T-cell (primary cell): Measurements from ENCODE around the gene TSPAN18. TPM values are rescaled to one million over a fixed set of nuclear protein-coding genes. Genes with fewer than 3 reads are reported as not detected.

Experiments
- ATAC-seq, 4 experiments: fragments of 200-7000 bp in 3 of 4; fragments of 150-1000 bp in 1 of 4; cut with Tn5 transposase; replicated peaks in 1 of 4; 1 replicate in 3 of 4; 2 replicates in 1 of 4; pipeline ENCODE4 v1.10.0; 2021; ENCODE audit warnings: moderate library complexity in 3 of 4, mild to moderate bottlenecking in 2 of 4, moderate number of reproducible peaks in 1 of 4
- CTCF ChIA-PET, 2 donors: fragments of 300-600 bp; sonication (Branson Sonifier 250); formaldehyde crosslinking; loops; one replicate each; lab custom pipeline; 2022; ENCODE audit warnings: antibody characterized with exemption in 2 of 2; lab: Charles Lee
- POLR2A ChIA-PET, 2 donors: fragments of 300-600 bp; sonication (Branson Sonifier 250); formaldehyde crosslinking; loops; one replicate each; lab custom pipeline; 2022; ENCODE audit warnings: antibody characterized with exemption in 2 of 2; lab: Charles Lee
- DNase-seq, 35 experiments: peaks; one replicate each; pipeline versions ENCODE4 v3.0.0 to v3.0.0-alpha.2; 2013 to 2023
- H3K27ac ChIP-seq: one replicate; pipeline ENCODE4 v1.5.1; 2013; ENCODE audit warnings: low read length
- H3K27me3 ChIP-seq, 2 experiments: replicated peaks in 1 of 2; 1 replicate in 1 of 2; 2 replicates in 1 of 2; pipeline versions ENCODE4 v1.6.1 to v1.7.0; 2013; ENCODE audit warnings: low read length in 1 of 2, mixed read lengths in 1 of 2; ENCODE audit not compliant: control insufficient read depth in 2 of 2, insufficient read depth in 2 of 2; ENCODE audit errors: extremely low read depth in 1 of 2
- H3K36me3 ChIP-seq, 2 donors: 1 replicate in 1 of 2; 2 replicates in 1 of 2; pipeline versions ENCODE4 v1.6.1 to v1.7.0; 2013; ENCODE audit warnings: low read length in 1 of 2; ENCODE audit not compliant: control insufficient read depth in 2 of 2, insufficient read depth in 1 of 2; ENCODE audit errors: extremely low read depth in 1 of 2
- H3K4me1 ChIP-seq, 2 experiments: 1 replicate in 1 of 2; 2 replicates in 1 of 2; pipeline versions ENCODE4 v1.6.1 to v1.7.0; 2013; ENCODE audit warnings: low read length in 2 of 2, mixed read lengths in 1 of 2; ENCODE audit not compliant: insufficient read depth in 2 of 2, control insufficient read depth in 1 of 2; ENCODE audit errors: extremely low read depth in 1 of 2
- H3K4me3 ChIP-seq, 2 donors: 1 replicate in 1 of 2; 2 replicates in 1 of 2; pipeline versions ENCODE4 v1.5.1 to v1.7.0; 2013; ENCODE audit warnings: mild to moderate bottlenecking in 2 of 2, low read length in 1 of 2, moderate library complexity in 1 of 2; ENCODE audit not compliant: control insufficient read depth in 1 of 2; ENCODE audit errors: extremely low read depth in 1 of 2
- H3K9me3 ChIP-seq: 2 replicates; pipeline ENCODE4 v1.7.0; 2013
- H3K27ac Mint-ChIP-seq, 2 donors: one replicate each; pipeline ENCODE4 v1.8.0; 2020 to 2021; ENCODE audit warnings: mild to moderate bottlenecking in 2 of 2, mixed read lengths in 2 of 2
- H3K27me3 Mint-ChIP-seq, 2 donors: one replicate each; pipeline ENCODE4 v1.8.0; 2021 to 2022; ENCODE audit warnings: mixed read lengths in 2 of 2
- H3K36me3 Mint-ChIP-seq: one replicate; pipeline ENCODE4 v1.8.0; 2021; ENCODE audit warnings: mixed read lengths
- H3K4me1 Mint-ChIP-seq, 3 donors: one replicate each; pipeline ENCODE4 v1.8.0; 2020 to 2022; ENCODE audit warnings: mixed read lengths in 3 of 3, mild to moderate bottlenecking in 1 of 3
- H3K4me3 Mint-ChIP-seq, 3 donors: one replicate each; pipeline ENCODE4 v1.8.0; 2020 to 2022; ENCODE audit warnings: mild to moderate bottlenecking in 3 of 3, mixed read lengths in 3 of 3, moderate library complexity in 3 of 3
- H3K9me3 Mint-ChIP-seq, 3 donors: one replicate each; pipeline ENCODE4 v1.8.0; 2020 to 2022; ENCODE audit warnings: mixed read lengths in 3 of 3
- WGBS: methylation state at CpG from one replicate; pipeline ENCODE4 v1.1.5; 2013; ENCODE audit warnings: missing lambda C conversion rate; ENCODE audit not compliant: insufficient coverage; 5-methylcytosine and 5-hydroxymethylcytosine counted together
- total RNA-seq, 35 experiments: library from RNA in 6 of 35; stranded (reverse) in 6 of 35; fragments of 120-200 nt in 1 of 35; gene quantifications; one replicate each; pipeline versions ENCODE4 v1.2.1 to v1.2.4 and lab custom pipeline; 2013 to 2026

Gene TSPAN18
- total RNA-seq, 5 donors from 2014 or later (not counting 1 experiment from before 2014, with no cell fraction given): 18.4 to 59.1 (median 25.7) TPM

DNA sequence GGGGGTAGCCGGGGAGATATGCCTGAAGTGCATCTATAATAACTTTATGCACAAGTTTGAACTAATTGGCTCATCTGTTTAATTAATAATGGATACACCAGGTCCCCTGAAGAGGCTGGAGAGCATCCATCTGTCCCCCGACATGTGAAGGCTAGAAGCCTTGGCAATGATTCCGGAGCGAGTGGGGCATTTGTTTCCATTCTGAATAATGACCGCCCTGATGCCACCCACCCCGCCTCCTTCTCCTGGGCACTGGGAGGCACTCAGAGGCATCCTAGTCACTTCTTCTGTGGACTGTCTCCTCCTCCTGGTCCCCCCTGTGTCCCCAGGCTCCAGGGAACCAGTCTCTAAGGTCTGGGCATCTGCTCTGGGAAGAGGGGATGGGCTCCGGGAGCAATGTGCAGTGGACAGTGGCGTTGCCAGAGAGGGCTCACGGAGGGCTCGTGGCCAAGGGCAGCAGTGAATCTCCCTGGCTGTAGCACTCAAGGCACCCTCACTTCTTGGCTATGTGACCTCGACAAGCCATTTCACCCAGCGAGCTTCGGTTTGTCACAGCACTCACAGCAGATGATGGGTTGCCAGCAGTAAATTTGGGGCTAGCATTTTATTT lies 64.7 kb downstream of the TSPAN18 start:
- Mint-ChIP-seq H3K27ac (no peak overlapping the region), H3K27me3 (no peaks in the 10 kb centered on the region), H3K4me3 (no peak overlapping the region), H3K36me3 (peaks cover 12% of the 10 kb centered on the region), H3K9me3 (no peaks in the 10 kb centered on the region), H3K4me1 (peaks cover 7 to 15% (median 10%) of the 10 kb centered on the region in 3 donors)
- ChIA-PET CTCF (no interaction called here), POLR2A (no interaction called here)
- H3K36me3 ChIP-seq: no peaks in the 10 kb centered on the region
- no peak overlapping the region for H3K27ac ChIP-seq
- 93% methylated on average over 8 of the region's 13 CpGs for WGBS
- no peaks in the 10 kb centered on the region for H3K9me3 ChIP-seq
- peaks cover 0 to 2% of the 10 kb centered on the region in 2 experiments for H3K27me3 ChIP-seq
- DNase-seq (no peak), ATAC-seq (no peak)
- H3K4me1 ChIP-seq: no peaks in the 10 kb centered on the region
- H3K4me3 ChIP-seq: no peak overlapping the region

GRCh38 chr11:44792171-44792570 lies 65.4 kb downstream of the TSPAN18 start:
- WGBS: 100% methylated on average over 2 of the region's 8 CpGs
- Mint-ChIP-seq H3K4me3 (no peak overlapping the region), H3K27ac (no peak overlapping the region), H3K27me3 (no peaks in the 10 kb centered on the region), H3K4me1 (peaks cover 5 to 13% (median 10%) of the 10 kb centered on the region in 3 donors), H3K9me3 (no peaks in the 10 kb centered on the region), H3K36me3 (peaks cover 14% of the 10 kb centered on the region)
- DNase-seq (no peak), ATAC-seq (no peak)
- no peaks in the 10 kb centered on the region for H3K9me3 ChIP-seq
- POLR2A ChIA-PET: no interaction called here
- H3K27ac ChIP-seq: no peak overlapping the region
- no peak overlapping the region for H3K4me3 ChIP-seq
- CTCF ChIA-PET: no interaction called here
- H3K36me3 ChIP-seq: no peaks in the 10 kb centered on the region
- H3K27me3 ChIP-seq: peaks cover 0 to 2% of the 10 kb centered on the region in 2 experiments
- H3K4me1 ChIP-seq: no peaks in the 10 kb centered on the region

GRCh38 chr11:44793350-44794090 lies 66.8 kb downstream of the TSPAN18 start:
- H3K4me1 Mint-ChIP-seq: peaks cover 0 to 10% (median 5%) of the 10 kb centered on the region in 3 donors
- Histone ChIP-seq H3K4me3 (no peak overlapping the region), H3K27me3 (peaks cover 0 to 2% of the 10 kb centered on the region in 2 experiments), H3K36me3 (no peaks in the 10 kb centered on the region), H3K4me1 (no peaks in the 10 kb centered on the region), H3K9me3 (no peaks in the 10 kb centered on the region), H3K27ac (no peak overlapping the region)
- no peaks in the 10 kb centered on the region for H3K27me3 Mint-ChIP-seq
- ChIA-PET CTCF (no interaction called here), POLR2A (no interaction called here)
- H3K36me3 Mint-ChIP-seq: peaks cover 17% of the 10 kb centered on the region
- H3K27ac Mint-ChIP-seq: no peak overlapping the region
- H3K9me3 Mint-ChIP-seq: no peaks in the 10 kb centered on the region
- ATAC-seq (no peak), DNase-seq (no peak)
- no peak overlapping the region for H3K4me3 Mint-ChIP-seq
- 82% methylated on average over 8 of the region's 17 CpGs for WGBS

DNA sequence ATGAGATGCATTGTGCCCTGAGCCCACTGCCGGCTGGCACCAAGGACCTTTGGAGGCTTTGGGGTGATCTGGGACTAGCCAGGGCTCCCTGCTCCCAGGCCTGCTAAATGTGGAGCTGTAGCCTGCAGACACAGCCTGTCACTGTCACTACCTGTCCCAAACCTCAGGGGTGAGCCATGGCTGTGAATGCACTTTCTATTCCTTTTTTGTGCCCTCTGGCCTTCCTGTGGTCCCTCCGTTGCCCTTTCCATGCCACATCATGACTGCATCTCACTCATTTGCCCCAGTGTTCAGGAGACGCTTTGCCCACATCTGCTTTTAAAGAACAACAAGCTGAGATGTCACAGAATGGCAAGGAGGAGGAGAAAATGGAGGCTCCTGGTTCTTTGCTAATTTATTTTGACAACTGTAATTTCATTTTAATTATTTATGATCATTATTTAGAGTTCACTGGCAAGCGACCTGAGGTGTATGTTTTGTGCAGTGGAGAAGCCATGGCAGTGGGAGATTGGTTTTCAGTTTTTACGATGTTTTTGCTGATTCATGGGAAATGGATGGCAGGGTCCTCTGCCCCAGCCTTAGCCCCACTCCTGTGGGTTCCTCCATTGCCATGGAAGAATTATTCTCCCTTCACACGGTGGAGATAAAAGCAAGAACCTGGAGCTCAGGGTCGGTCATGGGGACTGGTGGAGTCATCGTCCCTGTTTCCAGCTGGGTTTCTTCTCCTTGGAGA lies 69.2 kb downstream of the TSPAN18 start:
- ATAC-seq (no peak), DNase-seq (no peak)
- Histone ChIP-seq H3K27me3 (peaks cover 0 to 10% of the 10 kb centered on the region in 2 experiments), H3K4me3 (no peak overlapping the region), H3K9me3 (no peaks in the 10 kb centered on the region), H3K4me1 (no peaks in the 10 kb centered on the region), H3K36me3 (no peaks in the 10 kb centered on the region), H3K27ac (no peak overlapping the region)
- Mint-ChIP-seq H3K36me3 (peaks cover 15% of the 10 kb centered on the region), H3K4me3 (no peak overlapping the region), H3K4me1 (peaks cover 0 to 2% (median 2%) of the 10 kb centered on the region in 3 donors), H3K9me3 (no peaks in the 10 kb centered on the region), H3K27ac (no peak overlapping the region), H3K27me3 (no peaks in the 10 kb centered on the region)
- ChIA-PET POLR2A (interaction anchor here in 1 of 2 donors (0.5 kb wide), 1 partner anchor 14 kb away, joined by 3 read pairs; no protein-coding TSS in a partner anchor), CTCF (no interaction called here)
- 100% methylated on average over 1 of the region's 8 CpGs for WGBS

DNA sequence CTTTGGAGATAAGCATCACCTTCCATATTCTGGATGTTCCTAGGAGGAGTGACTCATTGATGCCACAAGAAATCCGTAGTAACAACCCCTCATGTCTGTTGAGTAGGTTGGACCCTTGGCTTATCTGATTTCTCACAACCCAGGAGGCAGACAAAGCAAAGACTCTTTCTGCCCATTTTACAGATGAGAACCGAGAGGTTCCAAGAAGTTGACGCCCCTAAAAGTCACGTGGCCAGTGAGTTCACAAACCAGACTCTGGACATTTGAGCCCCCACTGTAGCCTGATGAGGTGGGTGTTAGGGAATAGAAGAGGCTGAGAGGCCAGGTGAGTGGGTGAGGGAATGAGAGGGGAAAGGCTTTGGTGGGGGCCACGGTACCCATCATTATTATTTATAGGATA lies 70.3 kb downstream of the TSPAN18 start:
- Mint-ChIP-seq H3K36me3 (peaks cover 18% of the 10 kb centered on the region), H3K4me3 (no peak overlapping the region), H3K9me3 (no peaks in the 10 kb centered on the region), H3K27me3 (no peaks in the 10 kb centered on the region), H3K27ac (no peak overlapping the region), H3K4me1 (peaks cover 2 to 4% (median 2%) of the 10 kb centered on the region in 3 donors)
- no peaks in the 10 kb centered on the region for H3K36me3 ChIP-seq
- no peaks in the 10 kb centered on the region for H3K4me1 ChIP-seq
- DNase-seq: no peak
- H3K27ac ChIP-seq: no peak overlapping the region
- ChIA-PET CTCF (no interaction called here), POLR2A (no interaction called here)
- no peaks in the 10 kb centered on the region for H3K9me3 ChIP-seq
- H3K27me3 ChIP-seq: peaks cover 0 to 12% of the 10 kb centered on the region in 2 experiments
- WGBS: 100% methylated on average over 1 of the region's 5 CpGs
- ATAC-seq: no peak
- H3K4me3 ChIP-seq: no peak overlapping the region

- Mint-ChIP-seq H3K27ac (no peak overlapping the region), H3K27me3 (no peaks in the 10 kb centered on the region), H3K36me3 (peaks cover 18% of the 10 kb centered on the region), H3K4me3 (no peak overlapping the region), H3K9me3 (no peaks in the 10 kb centered on the region), H3K4me1 (peaks cover 0 to 12% (median 2%) of the 10 kb centered on the region in 3 donors)
- no peak overlapping the region for H3K27ac ChIP-seq
- 49% methylated on average over 3 of the region's 8 CpGs for WGBS
- H3K9me3 ChIP-seq: no peaks in the 10 kb centered on the region
- ATAC-seq (no peak), DNase-seq (no peak)
- no peaks in the 10 kb centered on the region for H3K4me1 ChIP-seq
- ChIA-PET POLR2A (no interaction called here), CTCF (no interaction called here)
- no peak overlapping the region for H3K4me3 ChIP-seq
- no peaks in the 10 kb centered on the region for H3K36me3 ChIP-seq
- H3K27me3 ChIP-seq: peaks cover 0 to 14% of the 10 kb centered on the region in 2 experiments
Observed at GRCh38 chr11:44797886-44798606, 71.3 kb downstream of the TSPAN18 start.
